IPS-18c (cell line): Measurements from ENCODE around the gene BLOC1S6.
"Not testable (repeated sequence)": the region's sequence is repeated elsewhere in the genome, so short reads cannot be mapped to it uniquely, and the experiment has no call there.

ENCODE experiments used
- H3K4me3 ChIP-seq: 2 replicates; pipeline ENCODE4 v1.7.0; 2013; ENCODE audit warnings: low read depth, mild to moderate bottlenecking, low read length, moderate library complexity; ENCODE audit not compliant: insufficient read depth
- H3K9me3 ChIP-seq: one replicate; pipeline ENCODE4 v1.6.1; 2013; ENCODE audit warnings: mild to moderate bottlenecking, low read length, moderate library complexity; ENCODE audit not compliant: control insufficient read depth, insufficient read depth

BLOC1S6 gene

GRCh38 chr15:45650007-45650406, 62.8 kb downstream of the BLOC1S6 start:
- not testable (repeated sequence) for H3K4me3 ChIP-seq, H3K9me3 ChIP-seq

- no peak overlapping the region for H3K4me3 ChIP-seq
- H3K9me3 ChIP-seq: no peaks in the 10 kb centered on the region
Observed at GRCh38 chr15:45650889-45651525, 63.8 kb downstream of the BLOC1S6 start.

- no peak overlapping the region for H3K4me3 ChIP-seq
- H3K9me3 ChIP-seq: no peaks in the 10 kb centered on the region
Observed at GRCh38 chr15:45653702-45654424, 66.7 kb downstream of the BLOC1S6 start.

- H3K4me3 ChIP-seq: no peak overlapping the region
- no peaks in the 10 kb centered on the region for H3K9me3 ChIP-seq
Observed at GRCh38 chr15:45654749-45655148, 67.6 kb downstream of the BLOC1S6 start.

GRCh38 chr15:45657254-45657653, 70.1 kb downstream of the BLOC1S6 start:
- Histone ChIP-seq H3K9me3 (no peaks in the 10 kb centered on the region), H3K4me3 (no peak overlapping the region)

GRCh38 chr15:45657764-45658545, 70.8 kb downstream of the BLOC1S6 start:
- Histone ChIP-seq H3K9me3 (no peaks in the 10 kb centered on the region), H3K4me3 (no peak overlapping the region)
